ENCODE data around the gene RGCC.

- TF ChIP-seq POLR2A (IDR thresholded peaks at IDR 0.05) (no peak), EP300 (IDR thresholded peaks at IDR 0.05) (no peak)
- TF ChIP-seq, protein P1, sequence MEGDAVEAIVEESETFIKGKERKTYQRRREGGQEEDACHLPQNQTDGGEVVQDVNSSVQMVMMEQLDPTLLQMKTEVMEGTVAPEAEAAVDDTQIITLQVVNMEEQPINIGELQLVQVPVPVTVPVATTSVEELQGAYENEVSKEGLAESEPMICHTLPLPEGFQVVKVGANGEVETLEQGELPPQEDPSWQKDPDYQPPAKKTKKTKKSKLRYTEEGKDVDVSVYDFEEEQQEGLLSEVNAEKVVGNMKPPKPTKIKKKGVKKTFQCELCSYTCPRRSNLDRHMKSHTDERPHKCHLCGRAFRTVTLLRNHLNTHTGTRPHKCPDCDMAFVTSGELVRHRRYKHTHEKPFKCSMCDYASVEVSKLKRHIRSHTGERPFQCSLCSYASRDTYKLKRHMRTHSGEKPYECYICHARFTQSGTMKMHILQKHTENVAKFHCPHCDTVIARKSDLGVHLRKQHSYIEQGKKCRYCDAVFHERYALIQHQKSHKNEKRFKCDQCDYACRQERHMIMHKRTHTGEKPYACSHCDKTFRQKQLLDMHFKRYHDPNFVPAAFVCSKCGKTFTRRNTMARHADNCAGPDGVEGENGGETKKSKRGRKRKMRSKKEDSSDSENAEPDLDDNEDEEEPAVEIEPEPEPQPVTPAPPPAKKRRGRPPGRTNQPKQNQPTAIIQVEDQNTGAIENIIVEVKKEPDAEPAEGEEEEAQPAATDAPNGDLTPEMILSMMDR (IDR thresholded peaks at IDR 0.05): no peak
Measured at GRCh38 chr13:41492432-41493260, 35.3 kb downstream of the RGCC start.
